GM18519 (cell line): ENCODE measurements around the gene EFHC1.

Experiments used
- ATAC-seq: cut with Tn5 transposase; IDR thresholded peaks from one replicate; pipeline ENCODE4 v1.9.1; 2021; ENCODE audit warnings: mild to moderate bottlenecking, moderate library complexity; ENCODE audit not compliant: unreplicated experiment, low FRiP score

The EFHC1 gene

GRCh38 chr6:52515219-52515960 is 95.2 kb downstream of the EFHC1 start:
- no peak for ATAC-seq

GRCh38 chr6:52516269-52516668 is 96.1 kb downstream of the EFHC1 start:
- no peak for ATAC-seq

- ATAC-seq = no peak
These were observed 96.8 kb downstream of the EFHC1 start for GRCh38 chr6:52516943-52517342.

- peak; percentile 82 for ATAC-seq
These were observed 97.5 kb downstream of the EFHC1 start for GRCh38 chr6:52517502-52518278.

GRCh38 chr6:52518279-52518945 is 98.3 kb downstream of the EFHC1 start:
- ATAC-seq = no peak

- ATAC-seq = no peak
These were observed 99.5 kb downstream of the EFHC1 start for GRCh38 chr6:52519618-52520017.

- no peak for ATAC-seq
These were observed 102.0 kb downstream of the EFHC1 start for GRCh38 chr6:52522151-52522626.

GRCh38 chr6:52522655-52523054 is 102.5 kb downstream of the EFHC1 start:
- no peak for ATAC-seq

GRCh38 chr6:52523378-52524142 is 103.4 kb downstream of the EFHC1 start:
- ATAC-seq = no peak

- no peak for ATAC-seq
These were observed 104.8 kb downstream of the EFHC1 start for GRCh38 chr6:52524918-52525317.

GRCh38 chr6:52526634-52527033 is 106.5 kb downstream of the EFHC1 start:
- no peak for ATAC-seq

- no peak for ATAC-seq
These were observed 107.3 kb downstream of the EFHC1 start for GRCh38 chr6:52527436-52527835.

GRCh38 chr6:52529311-52529710 is 109.2 kb downstream of the EFHC1 start:
- no peak for ATAC-seq

GRCh38 chr6:52530351-52530750 is 110.2 kb downstream of the EFHC1 start:
- ATAC-seq = no peak

- ATAC-seq = no peak
These were observed 111.3 kb downstream of the EFHC1 start for GRCh38 chr6:52531396-52531795.

GRCh38 chr6:52531834-52532233 is 111.7 kb downstream of the EFHC1 start:
- ATAC-seq = no peak

- no peak for ATAC-seq
These were observed 112.3 kb downstream of the EFHC1 start for GRCh38 chr6:52532457-52532856.

GRCh38 chr6:52533491-52533890 is 113.3 kb downstream of the EFHC1 start:
- ATAC-seq = no peak

- ATAC-seq = no peak
These were observed 114.2 kb downstream of the EFHC1 start for GRCh38 chr6:52534363-52534762.

- ATAC-seq = no peak
These were observed 114.8 kb downstream of the EFHC1 start for GRCh38 chr6:52534966-52535390.
